Measurements from ENCODE around the gene CARD16.

DNA sequence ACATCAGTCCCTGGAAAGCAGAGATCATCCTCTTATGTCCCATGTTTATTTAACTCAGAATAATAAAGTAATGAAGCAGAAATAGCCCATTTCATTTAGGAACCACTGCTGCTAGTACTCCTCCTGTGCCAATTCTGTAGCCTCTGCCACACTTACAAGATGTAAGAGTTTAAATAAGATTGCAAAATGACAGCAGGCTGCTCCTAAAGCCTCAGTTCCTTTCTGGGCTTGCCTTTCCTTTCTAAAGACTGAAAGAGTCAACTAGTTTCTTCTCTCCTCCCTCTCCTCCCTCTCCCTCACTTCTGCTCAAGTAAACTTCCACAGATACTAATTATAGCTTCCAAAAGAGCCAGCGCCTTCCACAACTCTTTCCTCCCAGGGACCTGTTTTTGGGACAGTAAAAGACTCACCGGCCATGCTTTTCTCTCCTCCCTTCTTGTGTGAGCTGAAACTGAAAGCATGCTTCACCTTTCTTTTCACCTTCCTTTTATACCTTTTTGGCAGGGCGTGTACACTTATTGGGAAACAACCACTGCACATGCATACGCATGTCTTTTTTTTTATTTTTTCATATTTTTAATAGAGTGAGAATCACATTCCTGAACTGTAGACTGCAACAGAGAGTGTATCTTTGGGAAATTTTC lies 26.1 kb upstream of the CARD16 start:
- TF ChIP-seq POLR2AphosphoS5 (IDR thresholded peaks at IDR 0.05; ENCODE audit: borderline replicate concordance, low read depth, low read length) = no peak
- TF ChIP-seq EZH2 (IDR thresholded peaks at IDR 0.05) = no peak

All from SK-N-MC (cell line).